Fibroblast of lung (primary cell): ENCODE data around the gene PLA2G4C. TPM values are rescaled to one million over a fixed set of nuclear protein-coding genes. Genes with fewer than 3 reads are reported as not detected.

Source experiments
- DNase-seq, 2 donors: peaks; one replicate each; pipeline versions ENCODE4 v3.0.0 to v3.0.0-alpha.2; 2010; ENCODE audit warnings: low read depth in 2 of 2
- H2AFZ ChIP-seq: 2 replicates; pipeline ENCODE4 v1.5.1; 2012; ENCODE audit warnings: low read length, control low read depth, inconsistent platforms
- H3K27ac ChIP-seq: 2 replicates; pipeline ENCODE4 v1.5.1; 2011; ENCODE audit warnings: low read length, control low read depth; ENCODE audit not compliant: insufficient read depth
- H3K27me3 ChIP-seq: 2 replicates; pipeline ENCODE4 v1.5.1; 2011; ENCODE audit warnings: mild to moderate bottlenecking, low read length; ENCODE audit not compliant: control insufficient read depth, insufficient read depth
- H3K36me3 ChIP-seq: 2 replicates; pipeline ENCODE4 v1.5.1; 2011; ENCODE audit warnings: low read length; ENCODE audit not compliant: control insufficient read depth, insufficient read depth
- H3K4me1 ChIP-seq: 2 replicates; pipeline ENCODE4 v1.5.1; 2011; ENCODE audit warnings: low read length; ENCODE audit not compliant: control insufficient read depth, insufficient read depth; ENCODE audit errors: extremely low read depth
- H3K4me2 ChIP-seq: 2 replicates; pipeline ENCODE4 v1.5.1; 2011; ENCODE audit warnings: low read length, control low read depth; ENCODE audit not compliant: insufficient read depth; ENCODE audit errors: extremely low read depth
- H3K4me3 ChIP-seq, 4 experiments: fragments of 200-600 bp in 1 of 4; sonication (generic) in 1 of 4; replicated peaks in 1 of 4; 2 replicates each; pipeline ENCODE4 v1.5.1; 2011 to 2016; ENCODE audit warnings: low read length in 4 of 4, low read depth in 3 of 4, mild to moderate bottlenecking in 3 of 4, control low read depth in 2 of 4, inconsistent platforms in 1 of 4, mixed read lengths in 1 of 4; ENCODE audit not compliant: insufficient read depth in 1 of 4; ENCODE audit errors: control extremely low read depth in 1 of 4
- H3K79me2 ChIP-seq: 2 replicates; pipeline ENCODE4 v1.5.1; 2012; ENCODE audit warnings: mild to moderate bottlenecking, low read length, inconsistent platforms; ENCODE audit not compliant: control insufficient read depth, insufficient read depth
- H3K9ac ChIP-seq: 2 replicates; pipeline ENCODE4 v1.5.1; 2011; ENCODE audit warnings: mild to moderate bottlenecking, low read length, control low read depth; ENCODE audit not compliant: insufficient read depth
- H3K9me3 ChIP-seq: 2 replicates; pipeline ENCODE4 v1.5.1; 2012; ENCODE audit warnings: low read depth, low read length; ENCODE audit not compliant: control insufficient read depth, insufficient read depth
- H4K20me1 ChIP-seq: 2 replicates; pipeline ENCODE4 v1.5.1; 2011; ENCODE audit warnings: low read length; ENCODE audit not compliant: control insufficient read depth, insufficient read depth; ENCODE audit errors: extremely low read depth
- CTCF ChIP-seq, 2 donors: IDR thresholded peaks in 1 of 2; conservative IDR thresholded peaks in 1 of 2; 1 replicate in 1 of 2; 2 replicates in 1 of 2; pipeline ENCODE4 v1.5.1; 2011 to 2012; ENCODE audit warnings: low read length in 2 of 2, control low read depth in 1 of 2, inconsistent platforms in 1 of 2, low read depth in 1 of 2, mild to moderate bottlenecking in 1 of 2
- EZH2 ChIP-seq: IDR thresholded peaks from 2 replicates; pipeline ENCODE4 v1.5.1; 2012; ENCODE audit warnings: low read length, control low read depth, mild to moderate bottlenecking; ENCODE audit errors: missing control alignments
- polyA plus RNA-seq, 2 donors: library from polyadenylated mRNA; depleted of rRNA in 1 of 2; stranded (reverse) in 1 of 2; unstranded in 1 of 2; fragments of >200 nt; gene quantifications; 2 replicates each; pipeline ENCODE4 v1.2.1, GENCODE V29; 2011 to 2012; ENCODE audit warnings: missing spikeins in 1 of 2
- total RNA-seq: library from RNA; depleted of rRNA; stranded (reverse); fragments of >200 nt; gene quantifications from 2 replicates; pipeline ENCODE4 v1.2.1, GENCODE V29; 2014

Gene PLA2G4C
- total and polyA plus RNA-seq, 2 donors (not counting 1 experiment from before 2014, with no cell fraction given): 4.6 to 31.9 TPM

GRCh38 chr19:48121909-48122371 is 11.3 kb upstream of the PLA2G4C start:
- no peaks in the 10 kb centered on the region for H4K20me1 ChIP-seq
- H3K9me3 ChIP-seq: no peaks in the 10 kb centered on the region
- no peak for TF ChIP-seq EZH2
- no peak for TF ChIP-seq CTCF (conservative IDR thresholded peaks at IDR 0.05 in 1 of 2, IDR thresholded peaks at IDR 0.05 in 1 of 2; ENCODE audit: low read depth in 1 of 2, low read length in 2 of 2)
- H3K27ac ChIP-seq: no peak overlapping the region
- H3K4me2 ChIP-seq: no peak overlapping the region
- no peaks in the 10 kb centered on the region for H3K79me2 ChIP-seq
- H3K4me3 ChIP-seq: no peak overlapping the region
- no peaks in the 10 kb centered on the region for H3K27me3 ChIP-seq
- H3K36me3 ChIP-seq: peaks cover 3% of the 10 kb centered on the region
- H3K9ac ChIP-seq: no peak overlapping the region
- no peak for DNase-seq
- no peaks in the 10 kb centered on the region for H3K4me1 ChIP-seq
- no peak overlapping the region for H2AFZ ChIP-seq

- no peak overlapping the region for H3K4me2 ChIP-seq
- no peaks in the 10 kb centered on the region for H3K79me2 ChIP-seq
- H3K36me3 ChIP-seq: peaks cover 3% of the 10 kb centered on the region
- H4K20me1 ChIP-seq: no peaks in the 10 kb centered on the region
- H2AFZ ChIP-seq: no peak overlapping the region
- H3K4me1 ChIP-seq: no peaks in the 10 kb centered on the region
- H3K9me3 ChIP-seq: no peaks in the 10 kb centered on the region
- no peaks in the 10 kb centered on the region for H3K27me3 ChIP-seq
- TF ChIP-seq EZH2: no peak
- TF ChIP-seq CTCF (conservative IDR thresholded peaks at IDR 0.05 in 1 of 2, IDR thresholded peaks at IDR 0.05 in 1 of 2; ENCODE audit: low read depth in 1 of 2, low read length in 2 of 2): no peak
- H3K27ac ChIP-seq: no peak overlapping the region
- no peak overlapping the region for H3K9ac ChIP-seq
- H3K4me3 ChIP-seq: no peak overlapping the region
- DNase-seq: no peak
Measured at GRCh38 chr19:48121066-48121465, 10.4 kb upstream of the PLA2G4C start.

- H3K27me3 ChIP-seq: no peaks in the 10 kb centered on the region
- no peak overlapping the region for H3K27ac ChIP-seq
- no peak overlapping the region for H3K9ac ChIP-seq
- H3K36me3 ChIP-seq: peaks cover 6% of the 10 kb centered on the region
- no peak overlapping the region for H2AFZ ChIP-seq
- no peaks in the 10 kb centered on the region for H3K4me1 ChIP-seq
- H3K79me2 ChIP-seq: no peaks in the 10 kb centered on the region
- TF ChIP-seq EZH2 (no peak), CTCF (conservative IDR thresholded peaks at IDR 0.05 in 1 of 2, IDR thresholded peaks at IDR 0.05 in 1 of 2; ENCODE audit: low read depth in 1 of 2, low read length in 2 of 2) (no peak)
- no peaks in the 10 kb centered on the region for H3K9me3 ChIP-seq
- no peak overlapping the region for H3K4me2 ChIP-seq
- no peak for DNase-seq
- no peaks in the 10 kb centered on the region for H4K20me1 ChIP-seq
- H3K4me3 ChIP-seq: no peak overlapping the region
Measured at GRCh38 chr19:48120505-48120904, 9.9 kb upstream of the PLA2G4C start.
